Epithelial cell of proximal tubule (primary cell): ENCODE data around the gene FAM228B. TPM values are rescaled to one million over a fixed set of nuclear protein-coding genes. Genes with fewer than 3 reads are reported as not detected.

ENCODE experiments used
- DNase-seq: peaks from one replicate; pipeline ENCODE4 v3.0.0-alpha.2; 2011; ENCODE audit warnings: low read depth
- H3K4me3 ChIP-seq: 2 replicates; pipeline ENCODE4 v1.5.1; 2011; ENCODE audit warnings: low read depth, mild to moderate bottlenecking, low read length
- CTCF ChIP-seq: conservative IDR thresholded peaks from 2 replicates; pipeline ENCODE4 v1.5.1; 2012; ENCODE audit warnings: low read depth, mild to moderate bottlenecking, low read length
- total RNA-seq: library from RNA; depleted of rRNA; stranded (reverse); fragments of >200 nt; gene quantifications from 2 replicates; pipeline ENCODE4 v1.2.3, GENCODE V29; 2015

The FAM228B gene
- total RNA-seq, 1 donor from 2014 or later, result 4.8 TPM

DNA sequence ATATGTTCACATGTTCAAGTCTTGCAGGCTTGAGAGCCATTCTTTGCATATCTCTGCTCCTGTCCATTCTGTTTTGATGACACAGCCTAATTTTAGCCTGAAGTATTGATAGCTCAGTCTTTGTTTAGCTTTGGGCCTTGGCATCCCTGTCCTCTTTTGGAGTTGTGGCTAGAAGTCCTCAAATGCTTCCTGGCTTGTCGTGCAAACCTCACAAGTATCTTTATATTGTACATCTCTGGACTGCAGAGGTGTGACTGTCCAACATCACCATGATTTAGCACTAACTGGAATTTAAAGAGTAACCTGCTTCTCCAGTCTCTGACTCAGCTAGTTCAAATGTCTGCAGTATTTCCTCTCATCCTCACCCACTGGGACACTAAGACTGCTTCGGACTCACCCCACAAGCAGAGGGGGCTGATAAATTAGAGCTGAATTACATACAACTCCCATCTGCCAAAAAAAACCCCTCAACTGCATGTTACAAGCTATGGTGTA, 11.8 kb upstream of the FAM228B start:
- DNase-seq, result no peak
- H3K4me3 ChIP-seq, result no peak overlapping the region
- no peak for TF ChIP-seq CTCF

DNA sequence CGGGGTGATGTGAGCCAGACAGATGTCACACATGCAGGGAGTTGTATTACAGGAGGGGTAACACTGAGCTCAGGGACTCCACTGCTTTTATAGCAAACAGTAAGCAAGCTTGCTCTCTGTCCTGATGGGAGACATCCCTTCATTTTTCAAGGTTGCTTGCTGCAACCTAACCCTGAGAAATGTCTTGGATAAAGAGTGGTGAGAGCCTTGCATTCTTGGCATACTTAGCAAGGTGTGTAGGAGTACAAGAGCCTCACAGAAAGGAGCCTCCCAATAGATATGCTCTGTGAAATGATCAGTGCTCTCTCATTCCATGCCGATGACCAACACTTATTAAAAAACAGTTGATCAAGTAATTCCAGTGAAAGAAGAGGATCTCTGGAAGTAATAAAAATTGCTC, 8.2 kb upstream of the FAM228B start:
- TF ChIP-seq CTCF, result no peak
- DNase-seq, result no peak
- H3K4me3 ChIP-seq, result no peak overlapping the region

DNA sequence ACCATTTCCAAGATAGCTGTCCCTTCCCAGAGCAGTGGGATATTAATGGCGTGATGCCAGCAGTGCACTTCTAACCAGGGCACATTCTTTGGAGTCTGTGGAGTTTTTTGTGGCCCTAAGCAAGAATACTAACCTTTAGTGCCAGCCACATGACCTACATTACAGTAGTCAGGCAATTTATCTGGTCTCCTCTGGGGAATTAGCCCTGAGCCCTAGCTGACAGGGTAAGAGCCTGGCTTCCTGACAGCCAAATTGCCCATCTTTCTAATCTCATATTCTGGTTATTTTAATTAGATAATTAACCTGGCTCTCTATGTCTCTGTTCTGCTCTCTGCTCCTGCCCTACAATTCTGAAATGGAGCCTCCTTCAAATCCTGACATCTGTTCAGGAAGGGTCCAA, 5.4 kb upstream of the FAM228B start:
- no peak overlapping the region for H3K4me3 ChIP-seq
- no peak for DNase-seq

GRCh38 chr2:24121066-24121465, 2.2 kb upstream of the FAM228B start:
- TF ChIP-seq CTCF, result no peak
- no peak for DNase-seq
- no peak overlapping the region for H3K4me3 ChIP-seq

More for the DNA sequence above, 5.4 kb upstream of the FAM228B start:
- no peak for TF ChIP-seq CTCF

GRCh38 chr2:24121469-24121868, 1.8 kb upstream of the FAM228B start:
- DNase-seq, result no peak
- TF ChIP-seq CTCF, result no peak
- H3K4me3 ChIP-seq, result no peak overlapping the region

DNA sequence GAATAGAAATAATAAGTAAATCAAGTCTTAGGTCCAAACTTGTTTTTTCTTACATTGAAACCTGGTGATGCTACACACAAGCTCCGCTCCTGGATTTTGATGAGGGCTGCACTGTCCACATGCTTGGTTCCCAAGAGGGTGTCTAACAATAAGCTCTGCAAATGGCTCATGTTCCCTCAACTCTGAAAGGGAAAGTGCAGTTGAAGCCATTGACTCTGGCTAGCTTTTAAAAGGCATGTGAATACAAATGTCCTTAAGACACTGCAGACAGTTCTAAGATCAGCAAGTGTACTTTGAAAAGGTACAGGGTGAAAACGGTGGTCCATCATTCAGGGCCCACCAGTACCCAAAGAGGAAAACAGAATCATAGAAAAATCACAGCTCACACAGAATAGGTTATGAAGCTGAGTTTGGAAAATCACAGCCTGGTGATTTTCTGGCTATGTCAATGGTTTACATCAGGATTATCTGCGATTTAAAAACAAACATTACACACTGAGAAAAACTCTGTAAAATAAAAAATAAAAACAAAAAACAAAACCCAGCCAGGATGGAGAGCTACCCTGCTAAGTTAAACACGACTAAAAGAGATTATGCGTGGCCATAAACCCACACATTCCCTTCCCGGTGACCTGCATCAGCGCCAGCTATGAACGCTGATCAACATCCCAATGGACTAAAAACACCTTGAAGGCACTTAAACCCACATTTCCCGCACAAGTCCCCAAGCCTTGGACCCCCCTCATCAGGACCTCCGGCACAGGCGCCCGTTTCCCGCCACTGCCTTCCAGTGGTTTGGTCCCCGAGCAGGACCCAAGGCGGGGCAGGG, 689 bp upstream of the FAM228B start:
- no peak for DNase-seq
- peak overlapping the region; percentile 82 for H3K4me3 ChIP-seq

More for the DNA sequence above, 689 bp upstream of the FAM228B start:
- TF ChIP-seq CTCF, result no peak
